NCI-H2029 treated with DMSO at 0.1 percent for 48 hours (cell line): ENCODE data around the gene RCHY1.
"Not testable (repeated sequence)": the region's sequence is repeated elsewhere in the genome, so short reads cannot be mapped to it uniquely, and the experiment has no call there.

Source experiments
- DNase-seq: peaks from one replicate; lab custom pipeline; 2025; lab: John Stamatoyannopoulos, UW

RCHY1 gene

GRCh38 chr4:75516144-75516543 is 1.9 kb upstream of the RCHY1 start:
- no peak for DNase-seq

- no peak for DNase-seq
These were observed 878 bp upstream of the RCHY1 start for GRCh38 chr4:75514949-75515612.

GRCh38 chr4:75513526-75514130 is 575 bp downstream of the RCHY1 start:
- DNase-seq: no peak

- no peak for DNase-seq
These were observed 1.6 kb downstream of the RCHY1 start for GRCh38 chr4:75512386-75513211.

GRCh38 chr4:75511841-75512240 is 2.4 kb downstream of the RCHY1 start:
- no peak for DNase-seq

GRCh38 chr4:75509592-75509991 is 4.6 kb downstream of the RCHY1 start:
- not testable (repeated sequence) for DNase-seq

GRCh38 chr4:75505630-75506029 is 8.6 kb downstream of the RCHY1 start:
- no peak for DNase-seq

GRCh38 chr4:75502671-75503070 is 11.5 kb downstream of the RCHY1 start:
- no peak for DNase-seq

- DNase-seq: no peak
These were observed 14.3 kb downstream of the RCHY1 start for GRCh38 chr4:75499900-75500299.

GRCh38 chr4:75498041-75498440 is 16.2 kb downstream of the RCHY1 start:
- DNase-seq: no peak

- no peak for DNase-seq
These were observed 17.1 kb downstream of the RCHY1 start for GRCh38 chr4:75497133-75497532.

- DNase-seq: no peak
These were observed 17.8 kb downstream of the RCHY1 start for GRCh38 chr4:75496406-75496805.

GRCh38 chr4:75495476-75495875 is 18.7 kb downstream of the RCHY1 start:
- no peak for DNase-seq

GRCh38 chr4:75494563-75494962 is 19.6 kb downstream of the RCHY1 start:
- no peak for DNase-seq

- no peak for DNase-seq
These were observed 24.0 kb downstream of the RCHY1 start for GRCh38 chr4:75490155-75490554.

GRCh38 chr4:75484190-75484589 is 30.0 kb downstream of the RCHY1 start:
- no peak for DNase-seq

- no peak for DNase-seq
These were observed 37.0 kb downstream of the RCHY1 start for GRCh38 chr4:75477201-75477600.

GRCh38 chr4:75470738-75471137 is 43.5 kb downstream of the RCHY1 start:
- no peak for DNase-seq

GRCh38 chr4:75469896-75470295 is 44.3 kb downstream of the RCHY1 start:
- DNase-seq: no peak

GRCh38 chr4:75457365-75457764 is 56.8 kb downstream of the RCHY1 start:
- no peak for DNase-seq

GRCh38 chr4:75434105-75434504 is 80.1 kb downstream of the RCHY1 start:
- no peak for DNase-seq

- no peak for DNase-seq
These were observed 81.5 kb downstream of the RCHY1 start for GRCh38 chr4:75432683-75433082.

GRCh38 chr4:75429208-75429607 is 85.0 kb downstream of the RCHY1 start:
- DNase-seq: no peak
